Lower leg skin (tissue), 3 donors: Measurements from ENCODE around the gene ZNF248.

Source experiments
- CTCF ChIP-seq, 3 donors: fragments of 450-650 bp; IDR thresholded peaks; one replicate each; pipeline ENCODE4 v1.5.1; 2016; ENCODE audit warnings: antibody characterized with exemption in 3 of 3, mild to moderate bottlenecking in 3 of 3, moderate library complexity in 2 of 3
- POLR2A ChIP-seq, 2 donors: fragments of 450-650 bp; IDR thresholded peaks; one replicate each; pipeline ENCODE4 v1.6.1; 2016 to 2017; ENCODE audit warnings: antibody characterized with exemption in 2 of 2, mild to moderate bottlenecking in 1 of 2, moderate library complexity in 1 of 2

- no peak for TF ChIP-seq POLR2A (IDR thresholded peaks at IDR 0.05)
- TF ChIP-seq CTCF (IDR thresholded peaks at IDR 0.05): no peak
Observed at GRCh38 chr10:37734971-37735370, 122.4 kb downstream of the ZNF248 start.
